Fibroblast of skin of abdomen (primary cell): ENCODE data around the gene LHPP.
"Not testable (repeated sequence)": the region's sequence is repeated elsewhere in the genome, so short reads cannot be mapped to it uniquely, and the experiment has no call there.

ENCODE experiments used
- DNase-seq: peaks from one replicate; pipeline ENCODE4 v3.0.0-alpha.2; 2013

Gene LHPP

GRCh38 chr10:124539935-124540641, 78.5 kb downstream of the LHPP start:
- peak; percentile 19 for DNase-seq

GRCh38 chr10:124541076-124541903, 79.7 kb downstream of the LHPP start:
- DNase-seq = no peak

GRCh38 chr10:124542336-124542735, 80.7 kb downstream of the LHPP start:
- DNase-seq = no peak

GRCh38 chr10:124543146-124543545, 81.5 kb downstream of the LHPP start:
- DNase-seq = no peak

- DNase-seq = no peak
Observed at GRCh38 chr10:124543971-124544370, 82.3 kb downstream of the LHPP start.

GRCh38 chr10:124544711-124545110, 83.1 kb downstream of the LHPP start:
- no peak for DNase-seq

GRCh38 chr10:124545351-124546054, 83.9 kb downstream of the LHPP start:
- no peak for DNase-seq

- no peak for DNase-seq
Observed at GRCh38 chr10:124546055-124546369, 84.4 kb downstream of the LHPP start.

GRCh38 chr10:124546957-124547646, 85.5 kb downstream of the LHPP start:
- no peak for DNase-seq

GRCh38 chr10:124547647-124548168, 86.1 kb downstream of the LHPP start:
- DNase-seq = no peak

- not testable (repeated sequence) for DNase-seq
Observed at GRCh38 chr10:124549171-124549570, 87.5 kb downstream of the LHPP start.

GRCh38 chr10:124550293-124551034, 88.8 kb downstream of the LHPP start:
- DNase-seq = no peak

- no peak for DNase-seq
Observed at GRCh38 chr10:124551097-124551496, 89.5 kb downstream of the LHPP start.

- DNase-seq = no peak
Observed at GRCh38 chr10:124551755-124552154, 90.1 kb downstream of the LHPP start.

- no peak for DNase-seq
Observed at GRCh38 chr10:124552691-124553276, 91.2 kb downstream of the LHPP start.

GRCh38 chr10:124554085-124554858, 92.6 kb downstream of the LHPP start:
- no peak for DNase-seq

- DNase-seq = no peak
Observed at GRCh38 chr10:124557167-124557566, 95.5 kb downstream of the LHPP start.

GRCh38 chr10:124557648-124558338, 96.2 kb downstream of the LHPP start:
- DNase-seq = no peak

- no peak for DNase-seq
Observed at GRCh38 chr10:124558339-124559321, 97.0 kb downstream of the LHPP start.
